NOMO-1 treated with DMSO at 0.1 percent for 48 hours (cell line): ENCODE data around the gene PRSS1.
A peak's percentile ranks its signal among the peaks of the same experiment; 100 is the strongest.
"Not testable (repeated sequence)": the region's sequence is repeated elsewhere in the genome, so short reads cannot be mapped to it uniquely, and the experiment has no call there.

Source experiments
- DNase-seq: peaks from one replicate; lab custom pipeline; 2025; ENCODE audit not compliant: unreplicated experiment; lab: John Stamatoyannopoulos, UW

PRSS1 gene

DNA sequence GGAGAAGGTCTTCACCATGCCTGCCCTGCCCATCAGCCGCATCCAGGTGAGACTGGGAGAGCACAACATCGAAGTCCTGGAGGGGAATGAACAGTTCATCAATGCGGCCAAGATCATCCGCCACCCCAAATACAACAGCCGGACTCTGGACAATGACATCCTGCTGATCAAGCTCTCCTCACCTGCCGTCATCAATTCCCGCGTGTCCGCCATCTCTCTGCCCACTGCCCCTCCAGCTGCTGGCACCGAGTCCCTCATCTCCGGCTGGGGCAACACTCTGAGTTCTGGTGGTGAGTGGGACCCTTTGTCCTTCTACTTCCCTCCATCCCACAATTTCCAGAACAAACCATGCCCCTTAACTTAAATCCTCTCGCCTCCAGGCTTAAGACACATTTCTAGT, 24.0 kb downstream of the PRSS1 start:
- no peak for DNase-seq

- DNase-seq: no peak
Measured at GRCh38 chr7:142773937-142774744, 24.9 kb downstream of the PRSS1 start.

- DNase-seq: no peak
Measured at GRCh38 chr7:142774826-142775225, 25.6 kb downstream of the PRSS1 start.

DNA sequence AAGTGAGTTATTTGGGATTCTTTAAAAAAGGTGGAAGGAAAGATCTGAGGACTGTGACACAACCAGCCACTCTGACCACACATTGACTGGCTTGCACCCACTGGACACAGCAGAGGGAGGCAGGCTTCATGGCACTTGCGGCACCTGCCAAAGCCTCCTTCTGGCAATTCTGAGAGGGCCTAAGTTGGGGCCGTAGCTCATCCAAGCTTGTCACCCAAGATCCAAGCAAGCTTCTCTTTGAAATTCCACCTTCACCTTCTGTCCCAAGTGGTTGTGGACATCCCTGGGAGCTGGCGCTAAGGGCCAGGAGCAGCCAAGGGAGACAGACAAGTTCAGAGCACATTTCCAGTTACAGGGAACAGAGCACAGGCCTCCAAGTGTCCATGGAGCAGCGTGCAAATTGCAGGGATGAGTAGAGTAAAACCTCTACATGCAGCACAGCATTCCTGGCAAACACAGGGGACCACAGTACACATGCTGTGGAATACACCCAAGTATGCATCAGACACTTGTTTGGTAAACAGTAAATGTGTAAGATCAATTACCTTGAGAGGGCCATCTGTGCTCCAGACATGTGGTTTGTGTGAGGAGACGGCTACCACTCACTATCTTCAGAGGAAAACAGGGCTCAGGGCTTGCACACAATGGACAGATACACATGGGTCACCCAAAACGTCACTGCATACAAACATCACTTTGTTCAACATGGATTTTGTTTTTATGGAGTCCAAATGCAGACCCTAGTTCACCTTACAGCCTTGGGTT, 26.3 kb downstream of the PRSS1 start:
- not testable (repeated sequence) for DNase-seq

- DNase-seq: no peak
Measured at GRCh38 chr7:142776206-142776844, 27.1 kb downstream of the PRSS1 start.

- DNase-seq: not testable (repeated sequence)
Measured at GRCh38 chr7:142776845-142777225, 27.6 kb downstream of the PRSS1 start.

DNA sequence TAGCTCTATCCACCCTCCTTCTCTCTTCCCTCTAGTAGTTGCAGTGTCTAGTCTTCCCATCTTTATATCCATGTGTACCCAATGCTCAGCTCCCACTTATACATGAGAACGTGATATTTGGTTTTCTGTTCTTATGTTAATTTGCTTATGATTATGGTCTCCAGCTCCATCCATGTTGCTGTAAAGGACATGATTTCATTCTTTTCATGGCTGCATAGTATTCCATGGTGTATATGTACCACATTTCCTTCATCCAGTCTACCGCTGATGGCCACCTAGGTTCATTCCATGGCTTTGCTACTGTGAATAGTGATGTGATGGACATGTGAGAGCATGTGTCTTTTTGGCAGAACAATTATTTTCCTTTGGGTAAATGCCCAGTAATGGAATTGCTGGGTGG, 28.0 kb downstream of the PRSS1 start:
- DNase-seq: no peak

DNA sequence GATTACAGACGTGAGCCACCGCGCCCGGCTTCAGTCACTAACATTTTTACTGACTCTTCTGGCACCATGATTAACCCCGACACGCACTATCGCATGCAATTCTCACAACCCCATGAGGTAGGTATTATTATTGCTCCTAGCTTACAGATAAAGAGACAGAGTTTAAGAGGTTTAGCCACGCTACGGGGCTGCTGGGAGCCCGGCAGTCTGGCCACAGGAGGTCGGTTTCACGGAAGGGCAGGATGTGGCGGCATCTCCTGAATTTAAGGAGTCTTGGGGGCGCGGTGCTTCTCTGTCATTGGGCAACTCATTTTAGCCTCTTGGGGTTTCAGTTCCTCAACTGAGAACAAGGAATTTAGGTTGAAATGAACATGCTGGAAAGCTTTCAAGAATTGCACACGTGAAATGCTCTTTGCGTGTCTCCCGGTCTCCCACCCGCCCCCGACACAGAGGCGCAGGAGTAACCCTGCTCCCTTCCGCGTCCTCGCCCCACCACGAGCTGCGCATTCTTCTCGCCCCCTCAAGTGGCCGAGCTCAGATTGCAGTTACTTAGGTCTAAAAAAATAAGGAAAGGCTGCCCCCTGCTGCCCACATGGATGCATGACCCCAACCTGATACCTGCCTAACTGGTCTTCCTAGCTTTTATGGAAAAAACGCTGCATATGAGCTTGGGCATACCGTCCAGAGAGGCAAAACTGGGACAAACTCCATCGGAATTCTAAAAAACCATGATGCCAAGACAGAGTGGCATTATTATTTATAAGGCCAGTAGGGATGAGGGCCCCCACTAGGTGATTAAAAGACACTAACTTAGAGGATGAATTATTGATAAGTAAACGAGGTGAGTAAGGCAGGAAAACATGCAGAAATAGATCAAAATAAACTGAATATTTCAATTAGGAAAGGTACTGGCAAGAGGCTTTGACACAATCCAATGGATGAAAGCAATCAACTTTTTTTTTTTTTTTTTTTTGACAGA, 33.9 kb downstream of the PRSS1 start:
- DNase-seq: peak; percentile 64

GRCh38 chr7:142784096-142784495, 34.8 kb downstream of the PRSS1 start:
- DNase-seq: no peak

- DNase-seq: no peak
Measured at GRCh38 chr7:142784716-142785115, 35.4 kb downstream of the PRSS1 start.

GRCh38 chr7:142785841-142786250, 36.6 kb downstream of the PRSS1 start:
- no peak for DNase-seq

DNA sequence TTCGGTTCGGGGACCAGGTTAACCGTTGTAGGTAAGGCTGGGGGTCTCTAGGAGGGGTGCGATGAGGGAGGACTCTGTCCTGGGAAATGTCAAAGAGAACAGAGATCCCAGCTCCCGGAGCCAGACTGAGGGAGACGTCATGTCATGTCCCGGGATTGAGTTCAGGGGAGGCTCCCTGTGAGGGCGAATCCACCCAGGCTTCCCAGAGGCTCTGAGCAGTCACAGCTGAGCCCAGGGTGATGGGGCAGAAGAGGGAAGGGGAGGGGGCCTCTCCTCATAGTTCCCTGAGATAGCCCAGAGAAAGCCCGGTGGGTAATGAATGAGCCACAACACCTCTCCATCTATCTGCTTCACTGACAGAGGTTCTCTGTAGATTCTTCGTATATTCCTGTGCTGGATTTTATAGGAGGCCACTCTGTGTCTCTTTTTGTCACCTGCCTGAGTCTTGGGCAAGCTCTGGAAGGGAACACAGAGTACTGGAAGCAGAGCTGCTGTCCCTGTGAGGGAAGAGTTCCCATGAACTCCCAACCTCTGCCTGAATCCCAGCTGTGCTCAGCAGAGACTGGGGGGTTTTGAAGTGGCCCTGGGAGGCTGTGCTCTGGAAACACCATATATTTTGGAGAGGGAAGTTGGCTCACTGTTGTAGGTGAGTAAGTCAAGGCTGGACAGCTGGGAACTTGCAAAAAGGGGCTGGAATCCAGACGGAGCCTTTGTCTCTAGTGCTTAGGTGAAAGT, 37.9 kb downstream of the PRSS1 start:
- DNase-seq: no peak

GRCh38 chr7:142787783-142788182, 38.5 kb downstream of the PRSS1 start:
- no peak for DNase-seq

DNA sequence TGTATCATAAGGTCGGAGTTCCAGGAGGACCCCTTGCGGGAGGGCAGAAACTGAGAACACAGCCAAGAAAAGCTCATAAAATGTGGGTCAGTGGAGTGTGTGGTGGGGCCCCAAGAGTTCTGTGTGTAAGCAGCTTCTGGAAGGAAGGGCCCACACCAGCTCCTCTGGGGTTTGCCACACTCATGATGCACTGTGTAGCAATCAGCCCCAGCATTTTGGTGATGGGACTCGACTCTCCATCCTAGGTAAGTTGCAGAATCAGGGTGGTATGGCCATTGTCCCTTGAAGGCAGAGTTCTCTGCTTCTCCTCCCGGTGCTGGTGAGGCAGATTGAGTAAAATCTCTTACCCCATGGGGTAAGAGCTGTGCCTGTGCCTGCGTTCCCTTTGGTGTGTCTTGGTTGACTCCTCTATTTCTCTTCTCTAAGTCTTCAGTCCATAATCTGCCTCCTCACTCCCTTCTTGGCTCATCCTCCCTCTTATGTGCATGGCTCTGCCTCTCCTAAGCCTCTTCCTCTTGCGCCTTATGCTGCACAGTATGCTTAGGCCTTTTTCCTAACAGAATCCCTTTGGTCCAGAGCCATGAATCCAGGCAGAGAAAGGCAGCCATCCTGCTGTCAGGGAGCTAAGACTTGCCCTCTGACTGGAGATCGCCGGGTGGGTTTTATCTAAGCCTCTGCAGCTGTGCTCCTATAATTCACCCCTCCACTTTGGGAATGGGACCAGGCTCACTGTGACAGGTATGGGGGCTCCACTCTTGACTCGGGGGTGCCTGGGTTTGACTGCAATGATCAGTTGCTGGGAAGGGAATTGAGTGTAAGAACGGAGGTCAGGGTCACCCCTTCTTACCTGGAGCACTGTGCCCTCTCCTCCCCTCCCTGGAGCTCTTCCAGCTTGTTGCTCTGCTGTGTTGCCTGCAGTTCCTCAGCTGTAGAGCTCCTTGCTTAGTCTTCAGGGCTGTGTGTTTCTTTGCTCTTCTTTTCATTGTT, 39.3 kb downstream of the PRSS1 start:
- DNase-seq: no peak

- DNase-seq: no peak
Measured at GRCh38 chr7:142789441-142789840, 40.2 kb downstream of the PRSS1 start.

DNA sequence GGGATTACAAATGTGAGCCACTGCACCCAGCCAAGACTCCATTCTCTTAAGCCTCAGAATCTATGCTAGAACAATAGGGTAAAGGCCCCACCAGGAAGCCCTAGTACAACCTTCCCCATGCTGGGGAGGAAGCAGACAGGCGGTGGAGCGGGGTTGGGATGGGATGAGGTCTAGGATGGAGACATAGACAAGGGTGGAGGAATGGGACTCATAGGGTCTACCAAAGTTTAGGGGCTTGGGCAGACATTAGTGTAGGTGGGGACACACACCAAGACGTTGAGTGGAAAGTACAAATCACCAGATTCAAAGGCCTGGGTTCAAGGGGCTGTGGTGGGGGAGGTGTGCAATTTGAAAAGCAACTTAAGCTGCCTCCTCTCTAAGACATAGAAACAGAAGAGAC, 40.8 kb downstream of the PRSS1 start:
- DNase-seq: no peak

GRCh38 chr7:142790555-142790954, 41.3 kb downstream of the PRSS1 start:
- no peak for DNase-seq

GRCh38 chr7:142791502-142791901, 42.2 kb downstream of the PRSS1 start:
- no peak for DNase-seq

DNA sequence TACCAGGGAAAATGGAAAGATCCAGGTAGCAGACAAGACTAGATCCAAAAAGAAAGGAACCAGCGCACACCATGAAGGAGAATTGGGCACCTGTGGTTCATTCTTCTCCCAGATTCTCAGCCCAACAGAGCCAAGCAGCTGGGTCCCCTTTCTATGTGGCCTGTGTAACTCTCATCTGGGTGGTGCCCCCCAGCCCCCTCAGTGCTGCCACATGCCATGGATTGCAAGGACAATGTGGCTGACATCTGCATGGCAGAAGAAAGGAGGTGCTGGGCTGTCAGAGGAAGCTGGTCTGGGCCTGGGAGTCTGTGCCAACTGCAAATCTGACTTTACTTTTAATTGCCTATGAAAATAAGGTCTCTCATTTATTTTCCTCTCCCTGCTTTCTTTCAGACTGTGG, 42.9 kb downstream of the PRSS1 start:
- DNase-seq: no peak
